Endothelial cell of hepatic sinusoid (primary cell): ENCODE measurements around the gene PTPN20.

ENCODE experiments used
- in situ Hi-C: cut with HindIII; loops from 2 replicates; pipeline ENCODE4 v1.10.0; 2017; ENCODE audit warnings: low sequenced_read_pairs

Gene PTPN20

GRCh38 chr10:47020471-47020870, 109.2 kb downstream of the PTPN20 start:
- in situ Hi-C loops = no loop called here

GRCh38 chr10:47021850-47022249, 110.6 kb downstream of the PTPN20 start:
- in situ Hi-C loops = no loop called here

GRCh38 chr10:47022311-47023131, 111.3 kb downstream of the PTPN20 start:
- in situ Hi-C loops = no loop called here

- in situ Hi-C loops = no loop called here
These were observed 112.2 kb downstream of the PTPN20 start for GRCh38 chr10:47023237-47024045.

GRCh38 chr10:47024046-47024322, 112.8 kb downstream of the PTPN20 start:
- in situ Hi-C loops = no loop called here

GRCh38 chr10:47024399-47025252, 113.4 kb downstream of the PTPN20 start:
- in situ Hi-C loops = no loop called here

- in situ Hi-C loops = no loop called here
These were observed 114.0 kb downstream of the PTPN20 start for GRCh38 chr10:47025253-47025539.

GRCh38 chr10:47025540-47026300, 114.5 kb downstream of the PTPN20 start:
- in situ Hi-C loops = no loop called here

- in situ Hi-C loops = no loop called here
These were observed 115.3 kb downstream of the PTPN20 start for GRCh38 chr10:47026301-47027107.

- in situ Hi-C loops = no loop called here
These were observed 116.0 kb downstream of the PTPN20 start for GRCh38 chr10:47027108-47027783.

GRCh38 chr10:47027784-47028260, 116.6 kb downstream of the PTPN20 start:
- in situ Hi-C loops = no loop called here

- in situ Hi-C loops = no loop called here
These were observed 117.2 kb downstream of the PTPN20 start for GRCh38 chr10:47028466-47028865.

- in situ Hi-C loops = no loop called here
These were observed 118.2 kb downstream of the PTPN20 start for GRCh38 chr10:47029181-47030009.

- in situ Hi-C loops = no loop called here
These were observed 119.0 kb downstream of the PTPN20 start for GRCh38 chr10:47030191-47030703.

GRCh38 chr10:47031211-47031900, 120.1 kb downstream of the PTPN20 start:
- in situ Hi-C loops = no loop called here

GRCh38 chr10:47031901-47032465, 120.8 kb downstream of the PTPN20 start:
- in situ Hi-C loops = no loop called here

GRCh38 chr10:47033081-47033480, 121.9 kb downstream of the PTPN20 start:
- in situ Hi-C loops = no loop called here
